D721Med (cell line): ENCODE results near the gene SYCE3.

Source experiments
- DNase-seq: peaks from one replicate; pipeline ENCODE4 v3.0.0; 2011; ENCODE audit warnings: low spot score; ENCODE audit not compliant: insufficient read length
- FAIRE-seq: peaks from 2 replicates; lab custom pipeline; 2011; peaks lifted over from hg19 to GRCh38; lab: Jason Lieb, UNC
- TF ChIP-seq, protein P1 (sequence below): IDR thresholded peaks from 2 replicates; pipeline ENCODE4 v1.5.1; 2012; ENCODE audit warnings: mild to moderate bottlenecking, control low read depth; ENCODE audit not compliant: insufficient read depth; ENCODE audit errors: missing control alignments

Gene SYCE3

DNA sequence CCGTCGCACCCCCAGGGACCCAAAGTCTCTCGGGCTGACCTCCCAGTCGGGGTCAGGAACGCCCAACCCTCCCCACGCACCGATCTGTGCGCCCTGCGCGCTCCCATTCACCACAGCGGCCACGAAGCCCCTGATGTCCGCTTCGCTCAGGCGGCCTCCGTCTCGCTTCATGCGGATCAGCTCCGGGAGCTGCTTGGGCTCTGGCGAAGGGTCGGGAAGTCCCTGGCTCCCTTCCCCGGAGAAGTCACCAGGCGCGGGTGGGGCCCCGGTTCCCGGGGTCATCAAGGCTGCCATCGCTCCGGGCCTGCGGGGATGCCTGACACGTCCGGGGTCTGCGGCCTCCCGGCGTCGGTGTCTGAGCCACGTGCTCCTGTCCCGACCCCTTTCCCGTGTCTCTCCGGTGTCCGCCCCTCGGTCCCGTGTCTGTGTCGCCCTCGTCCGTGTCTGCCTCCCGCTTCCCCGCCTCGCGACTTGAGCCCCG, 33.3 kb downstream of the SYCE3 start:
- FAIRE-seq (no peak), DNase-seq (no peak)
- TF ChIP-seq, protein P1, sequence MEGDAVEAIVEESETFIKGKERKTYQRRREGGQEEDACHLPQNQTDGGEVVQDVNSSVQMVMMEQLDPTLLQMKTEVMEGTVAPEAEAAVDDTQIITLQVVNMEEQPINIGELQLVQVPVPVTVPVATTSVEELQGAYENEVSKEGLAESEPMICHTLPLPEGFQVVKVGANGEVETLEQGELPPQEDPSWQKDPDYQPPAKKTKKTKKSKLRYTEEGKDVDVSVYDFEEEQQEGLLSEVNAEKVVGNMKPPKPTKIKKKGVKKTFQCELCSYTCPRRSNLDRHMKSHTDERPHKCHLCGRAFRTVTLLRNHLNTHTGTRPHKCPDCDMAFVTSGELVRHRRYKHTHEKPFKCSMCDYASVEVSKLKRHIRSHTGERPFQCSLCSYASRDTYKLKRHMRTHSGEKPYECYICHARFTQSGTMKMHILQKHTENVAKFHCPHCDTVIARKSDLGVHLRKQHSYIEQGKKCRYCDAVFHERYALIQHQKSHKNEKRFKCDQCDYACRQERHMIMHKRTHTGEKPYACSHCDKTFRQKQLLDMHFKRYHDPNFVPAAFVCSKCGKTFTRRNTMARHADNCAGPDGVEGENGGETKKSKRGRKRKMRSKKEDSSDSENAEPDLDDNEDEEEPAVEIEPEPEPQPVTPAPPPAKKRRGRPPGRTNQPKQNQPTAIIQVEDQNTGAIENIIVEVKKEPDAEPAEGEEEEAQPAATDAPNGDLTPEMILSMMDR, result no peak

DNA sequence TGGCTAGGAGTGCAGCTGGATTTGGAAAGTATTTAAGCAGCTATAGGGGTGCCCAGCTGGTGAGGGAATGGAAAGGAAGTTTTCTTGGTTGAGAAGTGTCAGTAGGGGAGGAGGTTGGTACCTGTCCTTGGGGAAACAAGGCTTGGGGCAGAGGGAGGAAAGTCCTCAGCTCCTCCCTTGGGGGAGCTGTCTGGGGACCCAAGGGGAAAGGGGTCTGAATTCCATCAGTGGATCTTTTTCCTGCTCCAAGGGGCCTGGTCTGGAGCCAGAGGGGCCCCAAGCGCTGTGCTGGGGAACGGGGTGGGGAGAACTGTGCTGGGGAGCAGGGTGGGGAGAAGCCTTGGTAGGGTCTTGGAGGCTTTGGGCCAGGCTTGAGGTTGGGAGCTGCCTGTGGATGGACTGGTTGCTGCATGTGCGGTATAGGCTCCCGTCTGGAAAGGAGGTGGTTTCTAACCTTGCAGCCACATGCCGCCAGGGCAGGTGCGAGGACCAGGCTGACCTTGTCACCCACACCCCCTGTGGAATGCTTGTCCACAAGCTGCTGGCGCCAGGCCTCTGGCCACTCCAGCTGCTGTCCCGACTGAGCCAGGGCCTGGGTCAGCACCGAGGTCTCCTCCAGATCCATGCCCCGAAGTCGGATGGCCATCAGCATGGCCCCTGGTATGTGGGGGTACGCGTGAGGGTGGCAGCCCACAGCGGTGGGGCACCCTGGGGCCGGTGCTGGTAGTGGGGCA, 33.9 kb downstream of the SYCE3 start:
- TF ChIP-seq, protein P1, result no peak
- no peak for FAIRE-seq
- DNase-seq, result no peak

DNA sequence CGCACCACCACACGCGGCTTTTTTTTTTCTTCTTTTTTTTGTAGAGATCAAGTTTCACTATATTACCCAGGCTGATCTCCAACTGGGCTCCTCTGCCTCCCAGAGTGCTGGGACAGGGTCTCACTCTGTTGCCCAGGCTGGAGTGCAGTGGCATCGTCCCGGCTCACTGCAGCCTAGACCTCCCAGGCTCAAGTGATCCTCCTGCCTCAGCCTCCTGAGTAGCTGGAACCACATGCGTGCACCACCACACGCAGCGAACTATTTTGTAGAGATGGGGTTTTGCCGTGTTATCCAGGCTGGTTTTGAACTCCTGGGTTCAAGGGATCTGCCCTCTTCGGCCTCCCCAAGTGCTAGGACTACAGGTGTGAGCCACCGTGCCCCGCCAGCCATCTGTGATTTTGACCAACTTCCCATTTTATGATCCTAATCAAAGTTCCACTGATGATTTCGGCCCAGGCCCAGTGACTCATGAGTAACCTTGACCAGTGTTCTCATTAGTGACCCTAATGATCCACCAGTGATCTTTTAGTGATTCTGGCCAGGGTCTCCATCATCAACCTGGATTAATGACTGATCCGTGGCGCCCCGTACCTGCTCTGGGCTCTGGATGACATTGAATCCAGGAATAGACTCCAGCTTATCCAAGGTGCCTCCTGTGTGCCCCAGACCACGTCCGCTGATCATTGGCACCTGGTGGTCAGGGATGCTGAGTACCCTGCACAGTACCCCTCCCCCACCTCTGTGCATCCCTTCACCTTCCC, 34.6 kb downstream of the SYCE3 start:
- FAIRE-seq (no peak), DNase-seq (no peak)
- TF ChIP-seq, protein P1, result no peak

DNA sequence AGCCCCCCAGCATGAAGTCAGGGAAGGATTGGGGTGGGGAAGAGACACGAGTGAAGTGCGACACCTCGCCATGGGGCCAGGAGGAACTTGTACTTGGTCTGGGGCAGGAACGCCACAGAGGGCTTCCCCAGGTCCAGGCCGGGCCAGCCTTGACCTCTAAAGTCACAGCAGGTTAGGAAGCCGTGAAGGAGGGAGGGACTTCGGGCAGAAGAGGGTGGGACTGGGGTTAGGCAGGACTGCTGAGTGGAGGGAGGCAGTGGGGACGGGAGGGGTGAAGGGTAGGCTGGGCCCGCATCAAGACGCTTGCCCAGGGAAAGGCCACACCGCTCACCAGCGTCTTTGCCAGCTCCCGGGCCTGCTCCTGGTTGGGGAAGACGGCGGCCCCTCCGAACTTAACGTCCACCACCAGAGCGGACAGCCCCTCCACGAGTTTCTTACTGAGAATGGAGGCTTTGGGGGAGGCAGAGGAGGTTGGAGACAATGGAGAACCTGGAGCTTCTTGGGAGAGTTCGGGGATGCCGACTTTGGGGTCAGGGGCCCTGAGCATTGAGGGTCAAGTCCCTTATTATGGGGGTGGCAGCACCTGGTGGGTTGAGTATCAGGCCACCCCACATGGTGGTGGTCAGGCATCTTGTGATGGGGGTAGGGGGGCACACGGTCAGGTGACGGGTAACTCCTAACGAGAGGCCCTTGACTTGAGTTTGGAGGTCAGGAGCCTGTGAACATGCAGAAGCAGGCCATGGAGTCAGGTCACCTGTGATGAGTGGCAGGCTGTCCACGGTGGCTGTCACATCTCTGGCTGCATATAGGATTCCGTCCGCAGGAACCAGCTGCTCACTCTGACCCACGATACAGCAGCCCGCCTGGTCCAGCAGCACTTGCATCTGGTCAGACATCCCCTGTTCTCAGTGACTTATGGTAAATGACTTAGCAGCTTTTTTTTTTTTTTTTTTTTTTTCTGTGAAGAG, 35.6 kb downstream of the SYCE3 start:
- FAIRE-seq (no peak), DNase-seq (peak; percentile 56)
- TF ChIP-seq, protein P1, result no peak

DNA sequence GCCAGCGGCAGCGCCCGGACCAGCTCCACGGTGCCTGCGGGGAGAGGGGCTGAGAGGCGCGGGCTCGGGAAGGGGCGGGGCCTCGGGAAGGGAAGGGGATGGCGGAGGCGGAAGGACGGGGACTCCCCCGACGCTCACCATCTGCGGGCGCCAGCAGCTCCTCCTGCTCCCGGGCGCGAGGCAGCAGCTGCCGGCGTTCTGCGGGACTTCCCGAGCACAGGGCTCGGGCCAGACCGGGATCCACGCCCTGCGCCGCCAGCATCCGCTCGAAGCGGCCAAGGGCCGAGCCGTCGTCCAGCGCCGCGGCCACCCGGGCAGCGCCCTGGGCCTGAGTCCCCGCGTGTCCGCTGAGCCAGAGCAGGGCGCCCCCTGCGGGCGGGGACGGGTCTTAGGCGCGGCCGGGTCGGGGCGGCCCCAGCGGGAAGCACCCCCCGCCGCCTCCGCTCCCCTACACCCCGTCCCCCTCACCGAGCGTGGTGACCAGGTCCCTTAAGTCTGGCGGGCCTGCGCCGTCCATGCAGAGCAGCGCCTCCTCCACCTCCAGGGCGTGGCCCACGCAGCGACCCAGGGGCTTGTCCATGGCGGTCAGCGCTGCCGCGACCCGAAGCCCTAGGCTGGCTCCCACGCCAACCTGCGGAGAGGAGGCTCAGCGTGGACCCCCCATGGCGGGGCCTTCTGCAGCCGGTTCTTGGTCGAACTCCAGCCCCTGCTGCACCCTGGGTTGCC, 36.4 kb downstream of the SYCE3 start:
- no peak for DNase-seq
- TF ChIP-seq, protein P1, result peak; percentile 37
- FAIRE-seq, result no peak

DNA sequence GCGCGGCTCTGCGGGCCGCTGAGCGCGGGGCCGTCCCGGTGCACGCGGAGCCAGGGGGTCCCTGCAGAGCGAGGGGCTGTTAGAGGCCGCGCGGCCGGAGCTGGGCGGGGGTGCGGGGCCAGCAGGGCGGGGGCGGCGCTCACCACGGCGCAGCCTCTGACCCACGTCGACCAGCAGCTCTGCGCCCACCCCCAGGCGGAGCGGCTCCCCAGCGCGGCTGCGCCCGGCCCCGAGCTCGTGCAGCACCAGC, 36.9 kb downstream of the SYCE3 start:
- DNase-seq, result no peak
- TF ChIP-seq, protein P1, result no peak
- FAIRE-seq, result no peak
